ENCODE results near the gene KCNK16.

GRCh38 chr6:39370390-39370789 lies 47.9 kb upstream of the KCNK16 start:
- no peak for TF ChIP-seq POLR2A (IDR thresholded peaks at IDR 0.05)
- TF ChIP-seq, protein P1, sequence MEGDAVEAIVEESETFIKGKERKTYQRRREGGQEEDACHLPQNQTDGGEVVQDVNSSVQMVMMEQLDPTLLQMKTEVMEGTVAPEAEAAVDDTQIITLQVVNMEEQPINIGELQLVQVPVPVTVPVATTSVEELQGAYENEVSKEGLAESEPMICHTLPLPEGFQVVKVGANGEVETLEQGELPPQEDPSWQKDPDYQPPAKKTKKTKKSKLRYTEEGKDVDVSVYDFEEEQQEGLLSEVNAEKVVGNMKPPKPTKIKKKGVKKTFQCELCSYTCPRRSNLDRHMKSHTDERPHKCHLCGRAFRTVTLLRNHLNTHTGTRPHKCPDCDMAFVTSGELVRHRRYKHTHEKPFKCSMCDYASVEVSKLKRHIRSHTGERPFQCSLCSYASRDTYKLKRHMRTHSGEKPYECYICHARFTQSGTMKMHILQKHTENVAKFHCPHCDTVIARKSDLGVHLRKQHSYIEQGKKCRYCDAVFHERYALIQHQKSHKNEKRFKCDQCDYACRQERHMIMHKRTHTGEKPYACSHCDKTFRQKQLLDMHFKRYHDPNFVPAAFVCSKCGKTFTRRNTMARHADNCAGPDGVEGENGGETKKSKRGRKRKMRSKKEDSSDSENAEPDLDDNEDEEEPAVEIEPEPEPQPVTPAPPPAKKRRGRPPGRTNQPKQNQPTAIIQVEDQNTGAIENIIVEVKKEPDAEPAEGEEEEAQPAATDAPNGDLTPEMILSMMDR (IDR thresholded peaks at IDR 0.05) = no peak
